Gastroesophageal sphincter (tissue), 3 donors: ENCODE results near the gene PAIP2B.
"Not testable (repeated sequence)": the region's sequence is repeated elsewhere in the genome, so short reads cannot be mapped to it uniquely, and the experiment has no call there.

Source experiments
- CTCF ChIP-seq, 4 experiments: fragments of 200-600 bp in 2 of 4; fragments of 450-650 bp in 2 of 4; sonication (generic) in 1 of 4; IDR thresholded peaks; one replicate each; pipeline ENCODE4 v1.5.1; 2017 to 2019; ENCODE audit warnings: antibody characterized with exemption in 4 of 4, mild to moderate bottlenecking in 2 of 4, moderate library complexity in 2 of 4
- EP300 ChIP-seq: sonication (generic); formaldehyde crosslinking; IDR thresholded peaks from one replicate; pipeline ENCODE4 v1.6.1; 2017; ENCODE audit warnings: antibody characterized with exemption, mild to moderate bottlenecking
- POLR2AphosphoS5 ChIP-seq: sonication (generic); formaldehyde crosslinking; IDR thresholded peaks from one replicate; pipeline ENCODE4 v1.6.1; 2017; ENCODE audit warnings: antibody characterized with exemption

GRCh38 chr2:71183306-71184115, 43.4 kb downstream of the PAIP2B start:
- not testable (repeated sequence) for TF ChIP-seq POLR2AphosphoS5; CTCF (IDR thresholded peaks at IDR 0.05); EP300
